CD4-positive, alpha-beta T cell (primary cell): ENCODE results near the gene ADGRD2. TPM values are rescaled to one million over a fixed set of nuclear protein-coding genes. Genes with fewer than 3 reads are reported as not detected.

Experiments
- ATAC-seq: fragments of 200-7000 bp; cut with Tn5 transposase; one replicate; pipeline ENCODE4 v1.10.0; 2022; ENCODE audit warnings: mild to moderate bottlenecking; ENCODE audit not compliant: poor library complexity
- CTCF ChIA-PET: fragments of 350-600 bp; sonication (Branson Sonifier 250); formaldehyde crosslinking; loops from one replicate; lab custom pipeline; 2021; ENCODE audit warnings: antibody characterized with exemption, inconsistent platforms; lab: Charles Lee
- POLR2A ChIA-PET: fragments of 350-600 bp; sonication (Branson Sonifier 250); formaldehyde crosslinking; loops from one replicate; lab custom pipeline; 2021; ENCODE audit warnings: antibody characterized with exemption, inconsistent platforms; lab: Charles Lee
- DNase-seq, 14 experiments: peaks; one replicate each; pipeline ENCODE4 v3.0.0-alpha.2; 2013 to 2020; ENCODE audit warnings: mixed read lengths in 2 of 14
- H3K27ac ChIP-seq, 2 donors: one replicate each; pipeline versions ENCODE4 v1.5.1 to v1.7.0; 2013; ENCODE audit warnings: low read length in 2 of 2, low read depth in 1 of 2, mild to moderate bottlenecking in 1 of 2
- H3K27me3 ChIP-seq, 2 experiments: 1 replicate in 1 of 2; 2 replicates in 1 of 2; pipeline versions ENCODE4 v1.6.1 to v1.7.0; 2013; ENCODE audit warnings: low read length in 2 of 2, control low read depth in 1 of 2, mild to moderate bottlenecking in 1 of 2, moderate library complexity in 1 of 2; ENCODE audit not compliant: insufficient read depth in 2 of 2, control insufficient read depth in 1 of 2
- H3K36me3 ChIP-seq: one replicate; pipeline ENCODE4 v1.6.1; 2013; ENCODE audit warnings: low read length, control low read depth; ENCODE audit not compliant: insufficient read depth
- H3K4me1 ChIP-seq: one replicate; pipeline ENCODE4 v1.6.1; 2013; ENCODE audit warnings: low read length, control low read depth; ENCODE audit not compliant: insufficient read depth
- H3K4me3 ChIP-seq: one replicate; pipeline ENCODE4 v1.5.1; 2013; ENCODE audit warnings: mild to moderate bottlenecking, low read length, moderate library complexity
- H3K9me3 ChIP-seq, 2 experiments: 1 replicate in 1 of 2; 2 replicates in 1 of 2; pipeline versions ENCODE4 v1.6.1 to v1.7.0; 2013; ENCODE audit warnings: low read length in 2 of 2, mild to moderate bottlenecking in 2 of 2, control low read depth in 1 of 2, moderate library complexity in 1 of 2; ENCODE audit not compliant: control insufficient read depth in 1 of 2, insufficient read depth in 1 of 2
- H3K27ac Mint-ChIP-seq: one replicate; pipeline ENCODE4 v1.8.0; 2020; ENCODE audit warnings: mixed read lengths
- H3K27me3 Mint-ChIP-seq: one replicate; pipeline ENCODE4 v1.8.0; 2021; ENCODE audit warnings: mixed read lengths
- H3K36me3 Mint-ChIP-seq: one replicate; pipeline ENCODE4 v1.8.0; 2021; ENCODE audit warnings: low read depth, mixed read lengths
- H3K4me1 Mint-ChIP-seq: one replicate; pipeline ENCODE4 v1.8.0; 2021; ENCODE audit warnings: low read depth, mixed read lengths
- H3K4me3 Mint-ChIP-seq: one replicate; pipeline ENCODE4 v1.8.0; 2020; ENCODE audit warnings: mild to moderate bottlenecking, mixed read lengths
- H3K9me3 Mint-ChIP-seq: one replicate; pipeline ENCODE4 v1.8.0; 2020; ENCODE audit warnings: mixed read lengths
- CTCF ChIP-seq: fragments of 200-600 bp; IDR thresholded peaks from one replicate; pipeline ENCODE4 v1.8.0; 2022; ENCODE audit warnings: antibody characterized with exemption, mild to moderate bottlenecking
- intact Hi-C, 2 experiments: fragments of 100-400 bp; cut with DNase I in 1 of 2; cut with micrococcal nuclease in 1 of 2; formaldehyde crosslinking; loops; one replicate each; pipeline versions ENCODE4 v1.15.1 to v1.9.0; 2023 to 2025; cut with DNase I, micrococcal nuclease
- total RNA-seq, 174 experiments: library from RNA in 2 of 174; stranded (reverse) in 2 of 174; gene quantifications; one replicate each; pipeline ENCODE4 v1.2.3 and lab custom pipeline; 2021 to 2026

ADGRD2 gene
- total RNA-seq, 2 experiments from 2014 or later = not detected

GRCh38 chr9:124514125-124514524 is 63.9 kb downstream of the ADGRD2 start:
- H3K9me3 ChIP-seq = peaks cover 0 to 5% of the 10 kb centered on the region in 2 experiments
- Mint-ChIP-seq H3K4me3 (no peak overlapping the region), H3K4me1 (no peaks in the 10 kb centered on the region), H3K36me3 (no peaks in the 10 kb centered on the region), H3K27ac (no peak overlapping the region), H3K9me3 (no peaks in the 10 kb centered on the region), H3K27me3 (no peaks in the 10 kb centered on the region)
- H3K27me3 ChIP-seq = no peaks in the 10 kb centered on the region
- intact Hi-C loops = no loop called here
- DNase-seq (no peak), ATAC-seq (no peak)
- no peak for TF ChIP-seq CTCF
- H3K36me3 ChIP-seq = no peaks in the 10 kb centered on the region
- CTCF ChIA-PET = no interaction called here
- POLR2A ChIA-PET = no interaction called here
- H3K4me1 ChIP-seq = no peaks in the 10 kb centered on the region
- H3K27ac ChIP-seq = no peak overlapping the region
- H3K4me3 ChIP-seq = no peak overlapping the region

- ChIA-PET CTCF (no interaction called here), POLR2A (no interaction called here)
- Histone ChIP-seq H3K27ac (no peak overlapping the region), H3K4me1 (no peaks in the 10 kb centered on the region), H3K36me3 (no peaks in the 10 kb centered on the region), H3K27me3 (no peaks in the 10 kb centered on the region), H3K9me3 (peaks cover 0 to 5% of the 10 kb centered on the region in 2 experiments), H3K4me3 (no peak overlapping the region)
- Mint-ChIP-seq H3K4me3 (no peak overlapping the region), H3K9me3 (no peaks in the 10 kb centered on the region), H3K27me3 (peaks cover under 1% of the 10 kb centered on the region), H3K36me3 (no peaks in the 10 kb centered on the region), H3K27ac (no peak overlapping the region), H3K4me1 (no peaks in the 10 kb centered on the region)
- intact Hi-C loops = no loop called here
- ATAC-seq (no peak), DNase-seq (no peak)
- TF ChIP-seq CTCF = no peak
Measured at GRCh38 chr9:124514874-124515273, 64.6 kb downstream of the ADGRD2 start.

GRCh38 chr9:124517600-124517999 is 67.3 kb downstream of the ADGRD2 start:
- POLR2A ChIA-PET = no interaction called here
- H3K9me3 ChIP-seq = peaks cover 0 to 5% of the 10 kb centered on the region in 2 experiments

More at GRCh38 chr9:124517600-124517999, 67.3 kb downstream of the ADGRD2 start:
- Histone ChIP-seq H3K4me1 (no peaks in the 10 kb centered on the region), H3K36me3 (no peaks in the 10 kb centered on the region), H3K4me3 (no peak overlapping the region), H3K27ac (no peak overlapping the region), H3K27me3 (peaks cover 0 to 3% of the 10 kb centered on the region in 2 experiments)
- DNase-seq = no peak
- CTCF ChIA-PET = no interaction called here
- Mint-ChIP-seq H3K9me3 (no peaks in the 10 kb centered on the region), H3K36me3 (no peaks in the 10 kb centered on the region), H3K27ac (no peak overlapping the region), H3K4me1 (no peaks in the 10 kb centered on the region), H3K4me3 (no peak overlapping the region), H3K27me3 (peaks cover 19% of the 10 kb centered on the region)
- ATAC-seq = no peak
- TF ChIP-seq CTCF = no peak
- intact Hi-C loops = no loop called here
